GM21619 (cell line): ENCODE results near the gene SSTR5.
"Not testable (repeated sequence)": the region's sequence is repeated elsewhere in the genome, so short reads cannot be mapped to it uniquely, and the experiment has no call there.

Experiments used
- ATAC-seq: cut with Tn5 transposase; IDR thresholded peaks from one replicate; pipeline ENCODE4 v1.9.1; 2021; ENCODE audit not compliant: unreplicated experiment

Gene SSTR5

GRCh38 chr16:1089822-1090619, 17.5 kb downstream of the SSTR5 start:
- ATAC-seq = no peak

GRCh38 chr16:1090620-1091587, 18.4 kb downstream of the SSTR5 start:
- no peak for ATAC-seq

GRCh38 chr16:1091992-1092552, 19.5 kb downstream of the SSTR5 start:
- ATAC-seq = no peak

- not testable (repeated sequence) for ATAC-seq
Measured at GRCh38 chr16:1092685-1093283, 20.2 kb downstream of the SSTR5 start.

- no peak for ATAC-seq
Measured at GRCh38 chr16:1093284-1094123, 21.0 kb downstream of the SSTR5 start.

- ATAC-seq = no peak
Measured at GRCh38 chr16:1094124-1094479, 21.6 kb downstream of the SSTR5 start.

GRCh38 chr16:1094601-1095449, 22.3 kb downstream of the SSTR5 start:
- no peak for ATAC-seq

GRCh38 chr16:1095450-1096168, 23.1 kb downstream of the SSTR5 start:
- no peak for ATAC-seq

- no peak for ATAC-seq
Measured at GRCh38 chr16:1096169-1097082, 23.9 kb downstream of the SSTR5 start, which contains the start of gene C1QTNF8. TSS of gene C1QTNF8 (minus strand) at chr16:1096244. CDS start at chr16:1094922, 1,322 bp downstream.

GRCh38 chr16:1097156-1097555, 24.6 kb downstream of the SSTR5 start:
- ATAC-seq = no peak

- no peak for ATAC-seq
Measured at GRCh38 chr16:1097800-1098199, 25.3 kb downstream of the SSTR5 start.

- ATAC-seq = no peak
Measured at GRCh38 chr16:1098266-1098991, 25.9 kb downstream of the SSTR5 start.

GRCh38 chr16:1099189-1100083, 26.9 kb downstream of the SSTR5 start:
- no peak for ATAC-seq

GRCh38 chr16:1100084-1100800, 27.7 kb downstream of the SSTR5 start:
- no peak for ATAC-seq

- ATAC-seq = no peak
Measured at GRCh38 chr16:1101133-1101532, 28.6 kb downstream of the SSTR5 start.
